Measurements from ENCODE around the gene DYRK3. TPM values are rescaled to one million over a fixed set of nuclear protein-coding genes. Genes with fewer than 3 reads are reported as not detected.

The DYRK3 gene
- total and polyA plus RNA-seq, 2 of the 8 experiments (the other 6 are each of a cell fraction or from before 2014, with no cell fraction given), result 2.1 to 8.5 TPM

DNA sequence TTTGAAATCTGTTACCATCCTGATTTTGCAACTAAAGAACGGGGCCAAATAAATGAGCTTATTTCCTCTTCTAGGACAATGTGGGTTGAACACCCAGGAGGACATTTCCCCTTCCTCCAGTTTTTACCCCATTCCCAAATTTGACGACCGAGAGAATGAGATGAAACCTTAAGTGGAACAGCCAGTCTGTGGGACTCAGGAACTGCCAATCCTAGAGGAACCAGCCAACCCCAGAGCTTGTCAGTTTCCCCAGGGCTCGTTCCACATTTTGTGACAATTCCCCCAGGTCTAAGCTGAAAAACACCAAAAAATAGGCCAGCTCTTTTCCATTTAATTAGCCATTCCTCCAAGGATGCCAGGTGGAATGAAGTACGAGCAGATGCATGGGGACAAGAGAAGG, 28.0 kb downstream of the DYRK3 start:
- no peak overlapping the region for H3K56ac ChIP-seq (replicated peaks; ENCODE audit: insufficient read length, low read depth, low read length)
- no peak overlapping the region for H4K91ac ChIP-seq (replicated peaks; ENCODE audit: insufficient read length, low read length)
- TF ChIP-seq EZH2 (IDR thresholded peaks at IDR 0.05; ENCODE audit: low read depth, low read length, severe bottlenecking) (no peak), HDAC6 (IDR thresholded peaks at IDR 0.05; ENCODE audit: low read depth, low read length) (no peak)
- no peak overlapping the region for H2BK20ac ChIP-seq (ENCODE audit: low read length)
- H2BK15ac ChIP-seq (ENCODE audit: low read length), result no peak overlapping the region
- H2BK5ac ChIP-seq (ENCODE audit: low read depth, low read length), result no peak overlapping the region
- H3K9me3 ChIP-seq (ENCODE audit: insufficient read depth in 2 of 2, low read depth in 1 of 2, low read length in 1 of 2), result no peaks in the 10 kb centered on the region
- ChIA-PET CTCF (ENCODE audit: partially characterized antibody) (interaction anchor here (0.7 to 23.8 kb wide), 51 partner anchors 7 to 350 kb away, joined by 3 to 666 read pairs (median 6); partner anchors contain the start of genes DYRK3 and EIF2D), POLR2A (ENCODE audit: partially characterized antibody) (interaction anchor here (0.7 to 2.3 kb wide), 8 partner anchors 9 to 59 kb away, joined by 3 to 13 read pairs (median 4); partner anchors contain the start of genes DYRK3 and EIF2D)
- no peak overlapping the region for H2AK5ac ChIP-seq (ENCODE audit: low read depth, low read length)
- H3K4me1 ChIP-seq (replicated peaks in 1 of 4; ENCODE audit: control insufficient read depth in 3 of 4, insufficient read depth in 4 of 4, low read length in 3 of 4), result peaks cover 0 to 9% (median 4%) of the 10 kb centered on the region in 4 experiments; a peak in 5 of 7 replicates
- 73% methylated on average over 5 of the region's 5 CpGs; no CpG with 5 or more reads in 1 of the 2 experiments for WGBS, 2 experiments (ENCODE audit: extremely low coverage in 1 of 2, insufficient coverage in 1 of 2, insufficient read length in 1 of 2, insufficient replicate concordance in 2 of 2, low coverage in 1 of 2, low lambda C conversion rate in 2 of 2, missing lambda C conversion rate in 1 of 2)
- peaks cover 0 to 10% (median 3%) of the 10 kb centered on the region in 4 experiments; a peak in 5 of 7 replicates for H3K27me3 ChIP-seq (replicated peaks in 1 of 4; ENCODE audit: control insufficient read depth in 3 of 4, extremely low read depth in 1 of 4, insufficient read depth in 3 of 4, low read length in 3 of 4)
- no peak overlapping the region for H2BK120ac ChIP-seq (replicated peaks; ENCODE audit: low read depth, low read length)
- H3K9ac ChIP-seq (replicated peaks in 1 of 4; ENCODE audit: extremely low read depth in 1 of 4, low read depth in 3 of 4, low read length in 3 of 4), result no peak overlapping the region
- H3K4me2 ChIP-seq (ENCODE audit: insufficient read depth in 1 of 2, low read depth in 2 of 2, low read length in 2 of 2), result peak overlapping the region; percentile 65 to 86
- DNase-seq (ENCODE audit: low read depth in 1 of 2, low spot score in 2 of 2) (no peak), FAIRE-seq (no peak)
- H4K5ac ChIP-seq (ENCODE audit: insufficient read length, low read depth, low read length), result no peak overlapping the region
- H2AFZ ChIP-seq (ENCODE audit: low read length), result peak overlapping the region; percentile 94; the same call in 1 of the 2 replicates
- no peaks in the 10 kb centered on the region for H3K79me1 ChIP-seq (ENCODE audit: low read depth, low read length)
- H3K27ac ChIP-seq (ENCODE audit: low read depth, low read length), result no peak overlapping the region
- H3K4ac ChIP-seq (replicated peaks; ENCODE audit: insufficient read length, low read depth, low read length), result no peak overlapping the region
- no peak overlapping the region for H2BK12ac ChIP-seq (ENCODE audit: low read depth, low read length)
- H3K14ac ChIP-seq (ENCODE audit: insufficient read length), result no peak overlapping the region
- H3K18ac ChIP-seq (ENCODE audit: extremely low read depth, low read length), result no peak overlapping the region
- H3K79me2 ChIP-seq (ENCODE audit: control insufficient read depth in 1 of 2, insufficient read depth in 2 of 2, low read length in 2 of 2), result no peaks in the 10 kb centered on the region
- H3K4me3 ChIP-seq (ENCODE audit: extremely low read depth in 1 of 4, insufficient read depth in 2 of 4, low read depth in 3 of 4, low read length in 4 of 4), result peak overlapping the region in 1 of 4 experiments; percentile 54; a peak in 3 of 8 replicates
- H3K23me2 ChIP-seq (ENCODE audit: low read depth, low read length), result peaks cover 2% of the 10 kb centered on the region; the same call in 1 of the 2 replicates
- H4K20me1 ChIP-seq (replicated peaks in 1 of 2; ENCODE audit: control insufficient read depth in 1 of 2, insufficient read depth in 2 of 2, low read length in 2 of 2), result no peaks in the 10 kb centered on the region
- no peak overlapping the region for H3K23ac ChIP-seq (ENCODE audit: insufficient read length)
- no peaks in the 10 kb centered on the region for H3K36me3 ChIP-seq (ENCODE audit: control insufficient read depth in 2 of 4, insufficient read depth in 4 of 4, low read length in 3 of 4)
- no peak overlapping the region for H4K8ac ChIP-seq (ENCODE audit: extremely low read depth, insufficient read depth, low read length)

Measured in H1 (cell line).